ENCODE measurements around the gene OR13C4. TPM values are rescaled to one million over a fixed set of nuclear protein-coding genes. Genes with fewer than 3 reads are reported as not detected.

The OR13C4 gene
- total RNA-seq = not detected in 2 replicates

DNA sequence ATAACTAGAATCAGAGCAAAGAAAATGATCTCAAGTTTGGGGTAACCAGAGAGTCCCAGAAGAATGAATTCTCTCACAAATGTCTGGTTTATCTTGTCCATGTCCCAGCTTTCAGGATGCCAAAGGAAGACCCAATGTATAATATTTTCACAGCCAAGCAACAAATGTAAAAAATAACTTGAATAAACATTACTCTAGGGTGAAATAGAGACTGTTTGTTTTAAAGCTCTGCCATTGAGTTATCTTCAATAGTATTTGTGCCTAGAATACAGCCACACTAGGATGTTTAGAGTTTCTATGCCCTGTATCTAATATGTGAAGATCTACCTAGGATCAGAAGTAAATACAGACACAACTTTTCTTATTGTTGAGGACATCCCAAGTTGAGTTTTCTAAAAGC lies at the start of gene OR13C4:
TSS of gene OR13C4 (minus strand) at position 101 of the 400 bp plus-strand sequence. CDS start at position 101, 0 bp downstream.

DNA sequence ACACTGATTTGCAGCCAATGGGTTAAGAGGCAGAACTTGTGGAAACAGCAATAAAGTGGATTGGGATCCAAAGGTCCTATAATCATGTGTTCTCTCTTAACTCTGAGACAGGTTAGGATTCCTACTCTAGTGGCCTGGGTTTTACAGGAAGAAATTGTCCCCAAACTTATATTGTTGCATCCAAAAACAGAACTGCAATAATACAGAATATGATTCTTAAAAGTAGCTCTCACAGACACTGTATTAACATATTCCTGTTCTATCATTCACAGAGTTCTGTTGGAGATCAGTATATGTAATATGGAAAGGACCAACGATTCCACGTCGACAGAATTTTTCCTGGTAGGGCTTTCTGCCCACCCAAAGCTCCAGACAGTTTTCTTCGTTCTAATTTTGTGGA lies 41.9 kb upstream of the OR13C4 start, which contains the start of gene OR13C8:
TSS of gene OR13C8 (plus strand) at position 301 of the 400 bp plus-strand sequence. CDS start at position 301, 0 bp downstream.

DNA sequence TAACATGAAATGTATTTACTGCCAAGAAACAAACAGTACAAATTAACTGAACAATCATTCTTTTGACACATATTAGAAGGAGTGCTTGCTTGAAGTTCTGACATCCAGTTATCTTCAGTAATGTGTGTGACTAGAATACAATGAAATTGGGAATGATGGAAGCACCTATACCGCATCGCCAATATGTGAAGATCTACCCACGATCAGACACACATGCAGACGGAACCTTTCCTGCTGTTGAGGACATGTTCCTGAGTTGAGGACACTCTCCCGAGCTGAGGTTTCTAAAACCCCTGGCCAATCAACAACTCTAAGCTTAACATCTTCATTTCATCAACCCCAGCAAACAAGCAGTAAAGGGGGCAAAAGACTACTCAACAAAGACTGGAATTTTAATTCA lies 9.7 kb upstream of the OR13C4 start, which contains the start of gene OR13C3:
TSS of gene OR13C3 (minus strand) at position 101 of the 400 bp plus-strand sequence. CDS start 133 bp downstream, outside the sequence.

DNA sequence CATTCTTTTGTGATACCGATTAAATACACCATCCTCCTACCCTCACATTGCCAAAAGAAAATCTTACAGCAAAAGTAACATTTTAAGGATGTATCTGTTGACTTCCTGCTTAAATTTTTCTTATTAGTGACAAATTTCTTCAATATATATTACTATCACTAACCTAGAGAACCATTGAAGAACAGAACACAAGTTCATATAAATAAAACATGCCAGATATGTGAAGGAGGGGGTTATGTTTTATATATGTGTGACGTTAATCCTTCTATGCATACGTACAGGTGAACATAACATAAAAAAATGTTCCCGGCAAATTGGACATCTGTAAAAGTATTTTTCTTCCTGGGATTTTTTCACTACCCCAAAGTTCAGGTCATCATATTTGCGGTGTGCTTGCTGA lies 23.0 kb downstream of the OR13C4 start, which contains the start of gene OR13F1:
TSS of gene OR13F1 (plus strand) at position 301 of the 400 bp plus-strand sequence. CDS start at position 301, 0 bp downstream.

Other genes starting within 250 kb of the OR13C4 start
- gene OR13F1, start 22.9 kb downstream of the OR13C4 start, total RNA-seq = not detected in 2 replicates
- not detected in 2 replicates for gene OR13C3, start 9.6 kb upstream of the OR13C4 start, total RNA-seq
- gene OR13C8, start 42.0 kb upstream of the OR13C4 start, total RNA-seq = not detected in 2 replicates
- not detected in 2 replicates for gene OR13C5, start 72.2 kb upstream of the OR13C4 start, total RNA-seq
- gene OR13C2, start 78.4 kb upstream of the OR13C4 start, total RNA-seq = 0.09 TPM in 1 of 2 replicates, not detected in the other
- gene OR13C9, start 91.0 kb upstream of the OR13C4 start, total RNA-seq = not detected in 2 replicates
- gene OR13D1, start 167.3 kb upstream of the OR13C4 start, total RNA-seq = not detected in 2 replicates
- gene NIPSNAP3A, start 220.5 kb upstream of the OR13C4 start, total RNA-seq = 28.5 and 34.1 TPM in 2 replicates
- gene NIPSNAP3B, start 236.9 kb upstream of the OR13C4 start, total RNA-seq = 0.09 and 0.47 TPM in 2 replicates